Activated effector memory CD4-positive, alpha-beta T cell treated with anti-CD3 and anti-CD28 coated beads, Interleukin-2, amount 50 U/mL, for 16 hours (primary cell): Measurements from ENCODE around the gene ZNF385B.

Experiments used
- DNase-seq: peaks from one replicate; pipeline ENCODE4 v3.0.0-alpha.2; 2020

Gene ZNF385B

DNA sequence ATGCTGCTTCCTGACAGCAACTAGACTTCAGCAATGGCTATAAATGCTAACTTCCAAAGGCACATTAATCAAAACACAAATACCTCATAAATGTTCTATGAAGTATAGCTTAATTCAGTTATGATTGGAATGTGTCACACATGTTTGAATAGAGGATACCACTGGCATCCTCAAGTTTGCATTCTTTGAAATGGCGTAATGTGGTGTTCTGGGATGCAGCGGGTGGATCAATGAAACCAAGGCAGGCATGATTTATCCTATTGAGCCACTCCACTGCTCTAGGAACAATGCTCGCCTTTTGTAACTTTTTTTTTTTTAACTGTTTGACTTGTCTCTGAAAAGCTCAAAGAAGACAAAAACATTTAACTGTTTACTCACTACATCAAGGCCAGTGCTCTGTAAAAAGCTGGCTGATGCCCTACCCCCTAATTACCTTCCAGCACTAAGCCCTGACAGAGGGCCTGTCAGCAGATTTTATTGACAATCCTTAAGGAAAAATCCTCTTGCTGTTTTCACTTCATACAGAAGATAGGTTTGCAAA, 318.0 kb downstream of the ZNF385B start:
- no peak for DNase-seq

DNA sequence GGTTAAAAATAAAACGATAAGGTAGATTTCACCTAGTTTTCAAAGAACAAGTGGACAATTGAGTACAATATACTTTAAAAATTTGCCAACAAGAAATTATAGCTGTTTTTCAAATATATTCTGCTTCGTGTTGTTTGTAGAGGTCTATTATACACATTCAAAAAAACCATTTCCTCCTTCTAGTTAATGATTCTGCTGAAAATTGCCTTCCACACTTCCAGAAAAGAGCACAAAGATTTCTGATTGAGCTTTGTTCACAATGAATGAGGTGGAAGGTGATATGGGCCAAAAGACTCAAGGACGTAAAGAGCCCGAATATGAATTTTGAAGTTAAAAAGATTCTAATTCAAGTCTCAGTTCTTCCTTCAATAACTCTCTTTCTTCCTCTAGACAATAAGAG, 319.8 kb downstream of the ZNF385B start:
- no peak for DNase-seq

DNA sequence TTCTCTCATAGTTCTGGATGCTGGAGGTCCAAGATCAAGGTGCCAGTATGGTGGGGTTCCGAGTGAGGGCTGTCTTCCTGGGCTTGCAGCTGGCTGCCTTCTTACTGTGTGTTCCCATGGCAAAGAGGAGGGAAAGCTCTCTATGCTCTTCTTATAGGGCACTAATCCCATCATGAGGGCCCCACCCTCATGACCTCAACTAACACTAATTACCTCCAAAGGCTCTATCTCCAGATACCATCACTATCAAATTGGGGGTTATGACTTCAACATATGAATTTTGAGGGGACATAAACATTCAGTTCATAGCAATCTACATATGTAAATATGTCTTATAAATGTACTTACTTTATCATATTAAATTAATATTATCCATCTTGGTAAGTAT, 322.3 kb downstream of the ZNF385B start:
- no peak for DNase-seq

DNA sequence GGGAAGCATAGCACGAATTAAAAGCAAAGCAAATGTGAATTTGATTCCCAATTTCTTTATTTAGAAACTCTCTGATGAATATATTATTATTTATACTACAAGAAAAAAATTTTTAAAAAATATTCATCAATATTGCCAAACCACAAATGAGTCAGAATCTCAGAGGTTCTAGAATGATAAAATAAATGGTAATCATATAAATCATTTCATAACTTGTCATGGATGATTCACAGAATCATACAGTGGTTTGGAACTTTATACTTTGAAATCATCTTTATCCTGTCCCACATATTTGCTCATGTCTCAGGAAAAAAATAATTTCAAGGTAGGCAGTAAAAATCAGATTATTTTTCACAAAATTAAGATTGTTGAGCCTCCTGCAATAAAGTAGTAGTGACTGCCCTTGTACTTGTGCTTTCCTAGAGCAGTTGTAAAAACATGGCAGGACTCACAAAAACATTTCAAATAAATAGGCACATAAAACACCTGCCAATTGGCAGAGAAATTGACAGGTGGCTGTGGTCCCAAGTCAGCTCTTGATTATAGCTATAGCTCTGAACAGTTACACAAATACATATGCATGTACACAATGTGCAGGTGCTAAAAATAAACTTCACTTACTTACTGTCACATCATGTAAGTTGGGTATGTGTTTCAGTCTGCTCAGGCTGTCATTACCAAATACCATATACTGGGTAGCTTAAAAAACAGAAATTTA, 322.8 kb downstream of the ZNF385B start:
- DNase-seq = no peak

DNA sequence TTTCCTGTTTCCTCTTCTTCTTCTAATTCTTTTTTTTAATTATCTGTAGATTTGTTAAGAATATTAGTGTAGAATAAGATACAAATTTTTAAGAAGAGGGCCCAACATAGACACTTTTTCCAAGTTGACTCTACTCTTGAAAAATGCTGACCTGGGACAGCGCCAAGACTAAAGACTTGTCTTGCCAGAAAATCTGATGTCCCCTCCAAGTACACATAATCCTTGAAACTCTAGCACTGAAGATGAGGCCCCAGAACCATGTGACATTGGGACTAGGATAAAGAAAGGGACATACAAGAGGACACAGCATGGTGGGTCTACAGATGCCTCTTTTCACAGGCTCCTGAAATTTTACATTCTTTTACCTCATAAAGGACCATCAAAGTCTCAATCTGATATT, 325.2 kb downstream of the ZNF385B start:
- no peak for DNase-seq

DNA sequence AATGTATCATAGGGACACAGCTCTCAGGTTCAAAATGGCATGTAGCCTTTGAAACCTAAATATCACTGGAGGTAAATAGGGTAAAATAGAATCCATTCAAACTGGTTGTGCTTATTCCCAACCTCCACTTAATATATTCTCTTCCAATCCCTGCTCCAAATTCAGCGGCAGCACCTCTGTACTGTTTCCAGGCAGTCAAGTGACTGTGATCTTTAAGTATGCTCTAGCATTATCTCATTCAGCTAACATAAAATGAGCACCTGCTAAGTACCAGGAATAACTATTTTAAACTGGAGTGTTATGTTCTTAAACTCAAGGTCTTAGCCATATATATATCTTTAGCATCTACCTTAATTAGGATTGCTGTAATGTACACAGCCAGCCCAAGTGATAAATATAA, 327.5 kb downstream of the ZNF385B start:
- DNase-seq = no peak

DNA sequence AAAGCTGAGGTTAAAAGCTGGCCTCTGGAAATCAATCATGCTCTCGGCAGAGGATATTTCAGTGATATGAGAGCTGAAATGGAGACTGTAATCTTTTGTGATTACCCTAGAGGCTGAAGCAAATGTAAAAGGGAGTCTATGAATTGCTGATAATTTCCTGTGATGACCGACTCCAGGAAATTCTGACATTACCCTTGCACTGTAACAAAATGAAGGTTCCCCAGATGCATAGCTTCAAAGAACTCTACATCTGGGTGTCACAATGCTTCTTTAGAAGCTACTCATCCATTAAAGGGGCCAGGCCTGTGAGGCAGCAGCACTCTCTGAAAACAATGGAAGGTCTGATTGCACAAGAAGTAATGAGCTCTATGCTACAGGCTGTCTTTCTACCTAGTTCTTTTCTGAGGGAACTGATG, 328.5 kb downstream of the ZNF385B start:
- DNase-seq = no peak

DNA sequence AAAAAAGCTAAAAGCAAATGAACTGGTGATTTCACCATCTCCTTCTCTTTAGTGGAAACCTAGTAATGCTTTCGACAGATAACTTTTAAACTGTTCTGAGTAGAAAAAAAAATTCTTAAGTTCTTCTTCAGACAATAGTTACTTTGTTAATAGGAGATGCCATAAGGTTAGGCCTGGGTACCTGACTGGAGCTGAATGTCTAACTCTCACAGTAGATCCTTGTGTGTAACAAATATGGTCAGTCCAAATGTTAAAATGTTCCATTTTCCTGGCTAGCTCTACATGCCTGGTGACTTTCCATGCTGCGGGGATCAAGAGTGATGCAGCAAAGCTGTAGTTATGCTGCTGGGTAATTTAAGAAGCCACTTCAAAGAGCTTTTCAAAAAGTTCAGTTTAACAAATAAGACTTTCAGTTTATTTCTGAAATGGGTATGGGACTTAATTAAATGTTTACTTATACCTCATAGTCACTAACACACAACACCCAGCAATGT, 332.8 kb downstream of the ZNF385B start:
- DNase-seq = no peak

DNA sequence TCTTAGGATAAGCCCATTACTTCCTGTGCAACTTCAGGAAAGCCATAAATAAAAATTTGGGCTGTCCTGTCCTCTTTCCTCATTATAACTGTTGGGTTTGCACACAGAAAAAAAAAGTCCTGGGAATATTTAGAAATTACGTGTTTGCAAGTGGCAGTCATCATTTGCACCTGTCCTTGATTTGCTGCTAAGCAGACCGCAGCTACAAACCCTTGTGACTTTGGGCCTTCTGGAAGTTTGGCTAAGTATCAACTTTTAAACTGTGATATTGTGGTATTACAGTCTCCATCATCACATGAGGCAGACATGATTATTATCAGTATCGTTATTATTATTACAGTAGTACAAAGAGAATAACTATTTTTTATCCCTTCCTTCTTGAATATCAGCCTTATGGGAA, 336.1 kb downstream of the ZNF385B start:
- DNase-seq = no peak

DNA sequence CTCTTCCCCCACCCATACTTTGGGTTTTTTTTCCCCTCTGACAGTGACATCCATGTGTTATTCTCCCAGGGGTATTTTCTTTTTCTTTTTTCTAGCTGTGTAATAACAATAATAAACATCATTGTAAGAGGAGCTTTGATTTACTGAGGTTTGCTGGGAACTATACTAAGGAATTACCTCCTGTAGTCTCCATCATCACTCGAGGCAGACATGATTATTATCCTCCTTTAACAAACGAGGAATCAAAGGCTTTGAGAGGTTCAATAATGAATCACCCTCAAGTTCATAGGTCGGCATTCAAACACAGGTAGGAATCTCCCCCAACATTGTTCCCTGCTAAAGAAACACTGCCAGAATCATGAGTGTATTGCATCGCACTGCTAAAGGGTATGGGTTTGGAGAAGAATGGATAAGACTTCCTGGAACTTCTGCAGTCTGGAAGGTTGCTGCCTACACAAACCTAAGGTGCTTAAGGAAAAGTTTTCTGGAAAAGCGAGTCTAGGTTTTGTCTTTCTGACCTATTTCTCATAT, 336.5 kb downstream of the ZNF385B start:
- no peak for DNase-seq

DNA sequence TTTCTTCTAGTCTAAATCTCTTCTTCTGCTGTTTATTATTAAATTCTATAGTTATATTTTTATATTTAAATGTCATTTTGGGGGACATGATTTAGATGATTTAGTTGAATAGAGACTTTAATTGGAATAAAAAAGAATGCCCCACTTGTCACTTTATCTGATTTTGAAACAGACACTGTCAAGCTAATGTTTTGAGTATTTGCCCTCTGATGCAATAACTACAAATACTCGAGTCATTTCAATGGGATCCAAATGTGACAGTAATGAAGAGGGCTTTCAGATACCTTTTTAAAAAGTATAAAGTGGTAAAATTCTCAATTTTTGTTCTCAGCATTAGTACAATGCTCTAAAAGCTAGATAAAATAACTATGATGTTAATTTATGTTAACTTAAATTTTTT, 339.5 kb downstream of the ZNF385B start:
- DNase-seq = no peak

DNA sequence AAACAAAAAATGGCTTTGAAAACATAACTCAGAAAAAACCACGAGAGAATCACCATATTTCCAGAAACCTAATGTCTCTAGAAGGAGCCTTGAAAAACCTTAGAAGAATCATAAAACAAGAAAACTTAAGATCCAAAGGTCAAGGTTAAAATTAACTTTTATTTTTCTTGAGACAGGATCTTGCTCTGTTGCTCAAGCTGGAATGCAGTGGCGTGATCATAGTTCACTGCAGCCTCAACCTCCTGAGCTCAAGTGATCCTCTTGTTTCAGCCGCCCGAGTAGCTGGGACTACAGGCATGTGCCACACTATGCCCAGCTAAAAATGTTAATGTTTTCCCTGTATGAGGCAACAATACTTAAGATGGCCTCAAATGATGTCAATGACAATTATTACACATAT, 342.6 kb downstream of the ZNF385B start:
- DNase-seq = no peak

DNA sequence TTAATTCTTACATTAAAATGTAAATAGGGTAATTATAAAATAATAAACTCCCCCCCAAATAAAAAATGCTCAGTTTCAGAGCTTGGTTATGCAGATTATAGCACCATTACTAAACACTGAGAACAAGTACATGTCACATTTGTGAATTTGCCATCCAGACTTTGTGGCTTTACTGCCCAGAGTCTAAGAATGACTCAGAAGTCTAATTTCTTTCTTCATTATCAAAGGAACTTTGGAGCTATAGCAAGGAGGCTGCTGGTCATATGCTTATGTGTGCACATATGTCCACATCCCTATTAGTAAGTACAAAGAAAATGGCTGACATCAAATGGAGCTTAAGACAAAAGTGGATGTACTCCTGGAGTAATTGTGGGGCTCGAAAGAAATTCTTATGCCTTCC, 348.2 kb downstream of the ZNF385B start:
- DNase-seq = no peak

DNA sequence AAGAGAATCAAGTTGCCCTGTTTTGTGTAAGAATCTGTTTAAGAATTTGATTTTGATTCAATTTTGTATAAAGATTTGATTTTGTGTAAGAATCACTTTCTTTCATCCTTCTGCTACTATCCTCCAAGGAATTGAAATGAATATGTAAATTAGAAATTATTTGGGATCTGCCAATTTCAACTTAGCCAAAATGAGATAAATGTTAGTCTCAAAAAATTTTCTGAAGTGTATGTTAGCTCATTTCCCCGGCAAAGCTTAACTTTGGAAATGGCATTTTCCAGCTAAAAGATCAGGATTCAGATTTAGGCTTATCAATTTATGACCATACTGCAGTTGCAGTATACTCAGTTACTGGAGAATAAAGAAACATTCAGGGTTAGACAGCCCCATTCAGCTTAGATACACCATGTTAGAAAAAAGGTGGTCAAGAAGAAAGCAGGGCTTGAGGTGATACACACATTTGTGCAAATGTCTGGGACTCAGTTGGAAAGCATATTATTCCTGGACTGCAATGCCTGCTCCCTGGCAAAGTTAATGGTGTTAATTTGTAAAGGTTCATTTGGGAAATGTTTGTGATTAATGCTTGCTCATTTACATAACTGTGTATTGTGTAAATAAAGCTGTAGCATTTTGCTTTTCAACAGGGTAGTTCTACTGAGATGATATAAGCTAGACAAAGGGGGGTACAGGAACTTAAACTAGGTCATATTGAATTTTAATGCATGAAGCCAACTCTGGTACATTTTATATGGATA, 349.0 kb downstream of the ZNF385B start:
- DNase-seq = no peak

DNA sequence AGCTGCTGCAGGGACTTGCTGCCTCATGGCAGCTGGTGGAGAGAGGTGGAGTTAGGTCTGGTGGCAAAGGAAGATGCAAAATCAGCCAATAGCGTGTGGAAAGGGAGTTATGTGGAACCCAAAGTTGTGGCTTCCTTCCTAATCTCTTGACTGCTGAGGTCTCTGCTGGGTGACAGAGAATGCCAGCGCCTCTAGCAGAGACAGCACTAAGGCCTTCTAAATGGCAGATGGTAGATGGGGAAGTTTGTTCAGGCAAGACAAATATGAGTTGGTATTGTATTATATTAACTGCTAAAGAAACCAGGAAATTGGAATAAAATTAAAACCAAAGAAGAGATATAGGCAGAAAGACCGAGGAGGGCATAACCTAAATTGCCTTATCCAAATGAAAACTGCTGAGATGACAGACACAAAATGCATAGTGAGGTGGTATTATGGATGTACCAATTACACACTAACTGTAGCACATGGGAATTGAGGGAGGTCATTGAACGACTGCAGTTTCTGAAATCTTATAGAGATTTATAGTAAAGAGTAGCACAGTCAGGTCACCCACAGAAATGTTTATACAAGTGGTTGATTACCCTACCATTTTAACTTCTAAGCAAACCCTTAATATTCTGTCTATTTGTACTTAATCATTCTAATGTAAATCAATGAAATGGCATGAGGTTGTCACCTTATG, 350.2 kb downstream of the ZNF385B start:
- no peak for DNase-seq

DNA sequence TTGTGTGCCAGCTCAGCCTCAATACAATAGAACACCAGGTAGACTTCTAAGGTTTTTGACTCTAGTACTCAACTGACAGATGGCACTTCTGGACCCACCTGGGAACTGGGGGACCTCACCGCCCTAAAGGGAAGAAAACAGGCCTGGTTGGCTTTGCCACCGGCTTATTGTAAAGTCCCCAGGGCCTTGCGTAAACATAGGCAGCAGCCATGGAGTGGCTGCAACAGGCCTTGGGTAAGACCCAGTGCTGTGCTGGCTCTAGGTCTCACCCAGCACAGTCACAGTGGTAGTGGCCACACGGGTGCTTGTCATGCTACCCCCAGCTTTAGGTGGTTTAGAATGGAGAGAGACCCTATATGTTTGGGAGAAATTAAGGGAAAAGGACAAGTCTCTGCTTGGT, 366.1 kb downstream of the ZNF385B start:
- DNase-seq = no peak

DNA sequence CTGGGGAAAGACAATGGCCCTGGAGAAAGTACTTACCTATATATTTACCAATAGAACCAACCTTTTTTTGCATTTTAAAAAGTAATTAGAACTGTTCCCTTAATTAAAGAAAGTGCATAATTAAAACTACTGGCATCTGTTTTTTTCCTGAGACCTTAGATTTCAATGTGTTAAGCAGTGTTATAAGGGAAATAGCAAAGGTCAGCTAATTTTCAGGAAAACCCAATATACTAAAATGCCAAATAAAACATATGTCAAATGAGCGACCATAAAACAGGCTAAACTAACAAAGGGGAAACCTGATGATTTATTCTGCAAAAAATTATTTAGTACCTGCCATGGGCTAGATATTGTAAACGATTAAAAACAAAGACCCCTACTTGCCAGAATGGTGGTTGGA, 372.8 kb downstream of the ZNF385B start:
- DNase-seq = no peak

DNA sequence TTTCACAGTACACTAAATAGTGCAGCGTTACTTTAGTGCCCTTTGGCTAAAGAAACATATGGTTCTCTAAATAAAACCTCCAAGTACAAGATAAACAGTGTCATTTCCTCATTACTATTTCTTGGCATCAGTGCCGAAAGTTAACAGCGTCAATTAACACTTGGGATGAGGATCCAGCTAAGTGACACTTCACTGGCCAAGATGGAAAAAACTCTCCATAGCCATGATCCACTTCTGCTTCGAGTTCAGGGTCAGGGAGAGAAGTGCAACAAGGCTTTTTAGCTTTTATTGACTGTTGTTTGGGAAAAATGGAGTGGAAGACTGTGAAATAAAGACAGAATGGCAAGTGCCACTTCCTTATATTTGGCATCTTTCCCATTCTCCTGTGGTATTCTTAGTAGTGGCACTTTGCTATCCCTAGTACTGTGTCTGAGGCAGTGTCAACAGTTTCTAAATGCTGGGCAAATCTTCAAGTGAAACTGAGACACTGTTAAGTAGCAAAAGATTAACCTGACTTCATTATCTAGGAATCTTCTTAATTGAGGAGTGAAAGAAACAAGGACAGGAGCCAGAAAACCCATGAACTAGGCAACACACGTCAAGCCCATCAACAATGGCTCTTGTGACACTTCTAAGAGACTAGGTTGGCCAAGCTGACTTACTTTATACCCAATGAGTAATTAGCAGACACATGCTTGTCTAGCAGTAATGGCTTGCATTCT, 374.2 kb downstream of the ZNF385B start:
- DNase-seq = no peak

DNA sequence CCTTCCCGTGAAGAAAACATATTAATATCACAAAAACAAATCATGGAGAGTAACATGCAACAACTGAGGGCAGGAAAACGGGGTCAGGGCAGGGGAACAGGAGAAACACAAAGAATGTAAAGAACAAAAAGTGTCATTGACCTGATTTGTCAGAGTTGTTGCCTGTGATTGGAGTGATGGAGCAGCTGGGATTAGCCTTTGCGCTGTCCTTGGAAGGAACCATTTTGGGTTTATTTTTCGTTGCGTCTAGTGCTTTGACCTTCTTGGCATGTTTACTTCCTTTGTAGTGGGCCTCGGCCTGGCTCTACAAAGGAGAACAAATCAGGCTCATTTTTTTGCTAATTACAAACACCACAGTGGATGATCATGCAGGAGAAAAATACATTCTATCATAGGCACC, 378.3 kb downstream of the ZNF385B start:
- no peak for DNase-seq

DNA sequence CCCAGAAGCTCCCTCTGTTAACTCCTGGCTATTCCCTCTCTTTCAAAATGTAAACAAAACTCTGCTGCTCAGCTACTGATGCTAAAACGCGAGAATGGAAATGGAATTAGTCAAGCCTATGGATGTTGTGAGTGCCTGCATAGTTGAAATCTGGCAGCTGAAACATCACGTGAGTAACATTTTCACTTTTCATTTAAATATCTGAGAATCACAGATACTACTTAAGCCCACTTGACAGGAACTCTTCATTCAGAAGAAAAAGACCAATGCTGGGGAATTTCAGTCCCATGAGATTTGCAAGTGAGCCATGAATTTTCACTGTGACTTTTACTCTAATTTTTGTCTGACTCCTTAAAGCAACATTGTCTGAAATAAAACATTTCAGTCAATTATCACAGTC, 381.5 kb downstream of the ZNF385B start:
- no peak for DNase-seq

DNA sequence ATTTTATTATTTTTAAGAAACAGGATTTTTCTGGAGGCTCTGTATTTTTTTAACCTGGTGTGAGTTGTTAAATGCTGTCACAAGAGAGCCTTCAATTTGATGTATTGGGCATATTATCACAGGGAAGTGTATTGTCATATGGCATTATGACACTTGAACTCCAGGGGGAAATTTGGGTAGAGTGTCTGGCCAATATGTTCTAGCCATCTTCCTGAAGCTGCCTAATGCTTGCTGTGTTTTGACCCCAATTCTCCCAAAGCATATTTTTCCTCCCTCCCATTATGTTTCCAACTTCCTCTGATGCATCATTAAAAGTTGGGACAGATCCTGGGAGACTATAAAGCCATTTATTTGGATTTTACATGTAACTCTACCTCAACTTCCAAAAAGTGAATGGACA, 382.6 kb downstream of the ZNF385B start:
- no peak for DNase-seq

DNA sequence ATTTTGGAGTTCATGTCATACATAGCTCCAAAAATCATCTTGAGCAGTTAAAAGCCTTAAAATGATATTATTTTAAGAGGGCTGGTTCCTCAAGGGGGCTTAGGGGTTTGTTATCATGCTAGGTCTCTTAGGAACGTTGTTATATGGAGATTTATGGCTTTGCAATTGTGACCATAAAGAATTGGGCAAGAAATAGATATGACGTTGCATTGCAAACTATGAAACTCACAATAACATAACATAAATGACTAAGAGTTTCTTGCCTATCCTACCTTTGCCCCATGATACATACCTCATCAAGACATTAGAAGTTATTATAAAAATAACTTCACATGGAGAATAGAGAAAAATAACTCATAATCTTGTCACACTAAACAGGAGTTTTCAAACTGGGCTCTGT, 390.4 kb downstream of the ZNF385B start:
- no peak for DNase-seq

DNA sequence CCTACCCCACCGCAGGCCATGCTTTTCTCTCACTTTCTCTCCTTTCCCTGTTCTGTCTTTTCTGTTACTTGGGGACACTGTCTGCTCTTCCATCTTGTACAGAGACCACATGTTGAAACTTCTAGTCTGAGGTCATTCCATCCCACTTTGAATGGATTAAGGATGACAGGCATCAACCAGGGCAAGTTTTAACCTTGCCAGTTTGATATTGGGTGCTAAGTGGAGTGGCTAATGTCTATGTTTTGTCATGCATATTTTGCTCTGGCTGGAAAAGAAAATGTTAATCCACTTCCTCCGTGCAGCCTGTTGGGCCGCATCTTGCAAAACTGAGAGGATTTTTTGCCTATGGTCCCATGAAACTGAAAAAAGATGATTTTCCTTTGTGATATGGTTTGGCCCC, 391.3 kb downstream of the ZNF385B start:
- DNase-seq = no peak
